LNCAP (cell line): ENCODE measurements around the gene SLC4A11.

Experiments
- TF ChIP-seq, protein P1 (sequence below): fragments of 450-650 bp; IDR thresholded peaks from 2 replicates; pipeline ENCODE4 v1.5.1; 2017; ENCODE audit warnings: mild to moderate bottlenecking

SLC4A11 gene

DNA sequence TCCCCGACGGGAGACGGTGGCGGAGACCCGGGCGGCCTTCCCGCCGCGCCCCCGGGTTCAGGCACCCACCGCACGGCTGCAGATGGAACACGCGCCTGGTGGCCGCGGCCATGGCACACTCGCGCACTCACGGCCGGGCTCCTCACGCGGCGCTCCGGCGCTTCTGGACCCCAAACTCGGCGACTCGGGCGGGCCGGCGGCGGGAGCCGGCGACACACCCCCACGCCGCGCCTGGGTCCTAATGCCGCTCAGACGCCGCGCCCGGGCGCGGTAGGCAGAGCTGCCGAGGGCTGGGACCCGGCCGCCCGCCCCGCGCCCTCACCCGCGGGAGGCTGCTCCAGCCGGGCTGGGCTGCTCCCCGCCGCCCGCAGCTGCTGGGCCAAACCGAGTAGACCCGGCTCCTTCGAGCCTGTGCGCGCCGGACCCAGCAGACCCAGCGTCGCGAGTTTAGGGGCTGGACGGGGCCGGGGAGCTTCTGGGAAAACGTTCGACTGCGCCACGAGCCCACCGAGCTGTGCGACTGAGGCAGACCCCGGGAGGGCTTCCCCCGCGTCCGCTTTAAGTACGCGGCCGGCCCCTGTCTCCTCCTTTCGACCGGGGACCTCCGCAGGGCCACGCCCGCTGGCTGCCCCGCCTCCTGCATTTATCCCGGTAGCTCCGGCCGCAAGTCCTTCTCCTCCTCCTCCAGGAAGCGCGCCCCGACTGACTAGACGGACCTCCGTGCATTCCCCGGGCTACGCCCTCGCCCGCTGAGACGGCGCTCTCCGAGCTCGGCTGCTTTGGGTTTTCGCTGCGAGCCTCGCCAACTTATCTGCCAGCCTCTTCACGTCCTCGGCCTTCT, at the start of gene SLC4A11:
Gene SLC4A11, minus strand, starts transcription at position 165 of the 841 bp plus-strand sequence. Its CDS starts 53 bp downstream, at position 112.
- TF ChIP-seq, protein P1, sequence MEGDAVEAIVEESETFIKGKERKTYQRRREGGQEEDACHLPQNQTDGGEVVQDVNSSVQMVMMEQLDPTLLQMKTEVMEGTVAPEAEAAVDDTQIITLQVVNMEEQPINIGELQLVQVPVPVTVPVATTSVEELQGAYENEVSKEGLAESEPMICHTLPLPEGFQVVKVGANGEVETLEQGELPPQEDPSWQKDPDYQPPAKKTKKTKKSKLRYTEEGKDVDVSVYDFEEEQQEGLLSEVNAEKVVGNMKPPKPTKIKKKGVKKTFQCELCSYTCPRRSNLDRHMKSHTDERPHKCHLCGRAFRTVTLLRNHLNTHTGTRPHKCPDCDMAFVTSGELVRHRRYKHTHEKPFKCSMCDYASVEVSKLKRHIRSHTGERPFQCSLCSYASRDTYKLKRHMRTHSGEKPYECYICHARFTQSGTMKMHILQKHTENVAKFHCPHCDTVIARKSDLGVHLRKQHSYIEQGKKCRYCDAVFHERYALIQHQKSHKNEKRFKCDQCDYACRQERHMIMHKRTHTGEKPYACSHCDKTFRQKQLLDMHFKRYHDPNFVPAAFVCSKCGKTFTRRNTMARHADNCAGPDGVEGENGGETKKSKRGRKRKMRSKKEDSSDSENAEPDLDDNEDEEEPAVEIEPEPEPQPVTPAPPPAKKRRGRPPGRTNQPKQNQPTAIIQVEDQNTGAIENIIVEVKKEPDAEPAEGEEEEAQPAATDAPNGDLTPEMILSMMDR: no peak

DNA sequence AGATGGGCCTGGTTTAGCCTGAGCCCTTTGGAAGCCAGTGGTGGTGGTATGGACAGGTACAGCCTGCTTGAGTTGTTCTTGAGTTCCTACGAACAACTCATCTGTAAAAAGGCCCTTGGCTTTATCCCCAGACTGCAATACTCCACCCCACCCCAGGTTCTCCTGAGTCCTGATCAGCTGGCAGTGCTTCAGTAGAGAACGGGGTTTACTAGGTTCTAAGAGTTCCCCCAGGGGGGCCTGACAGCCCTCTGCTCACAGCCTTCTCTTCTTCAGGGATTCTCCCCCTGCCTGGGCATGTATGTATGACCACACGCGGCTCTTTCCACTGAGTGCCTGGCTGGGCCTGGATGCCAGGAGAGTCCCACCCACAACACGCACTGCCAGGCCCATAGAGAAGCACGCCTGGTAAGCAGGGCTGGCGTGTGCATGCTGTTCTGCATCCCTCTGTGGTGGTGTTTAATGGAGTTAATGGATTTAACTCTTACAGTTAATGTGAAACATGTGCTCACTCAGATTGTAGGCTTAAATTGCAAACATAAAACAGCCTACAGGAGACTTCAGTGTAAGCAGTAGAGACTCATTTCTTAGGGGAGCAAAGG, 44.3 kb upstream of the SLC4A11 start:
- TF ChIP-seq, protein P1: no peak

DNA sequence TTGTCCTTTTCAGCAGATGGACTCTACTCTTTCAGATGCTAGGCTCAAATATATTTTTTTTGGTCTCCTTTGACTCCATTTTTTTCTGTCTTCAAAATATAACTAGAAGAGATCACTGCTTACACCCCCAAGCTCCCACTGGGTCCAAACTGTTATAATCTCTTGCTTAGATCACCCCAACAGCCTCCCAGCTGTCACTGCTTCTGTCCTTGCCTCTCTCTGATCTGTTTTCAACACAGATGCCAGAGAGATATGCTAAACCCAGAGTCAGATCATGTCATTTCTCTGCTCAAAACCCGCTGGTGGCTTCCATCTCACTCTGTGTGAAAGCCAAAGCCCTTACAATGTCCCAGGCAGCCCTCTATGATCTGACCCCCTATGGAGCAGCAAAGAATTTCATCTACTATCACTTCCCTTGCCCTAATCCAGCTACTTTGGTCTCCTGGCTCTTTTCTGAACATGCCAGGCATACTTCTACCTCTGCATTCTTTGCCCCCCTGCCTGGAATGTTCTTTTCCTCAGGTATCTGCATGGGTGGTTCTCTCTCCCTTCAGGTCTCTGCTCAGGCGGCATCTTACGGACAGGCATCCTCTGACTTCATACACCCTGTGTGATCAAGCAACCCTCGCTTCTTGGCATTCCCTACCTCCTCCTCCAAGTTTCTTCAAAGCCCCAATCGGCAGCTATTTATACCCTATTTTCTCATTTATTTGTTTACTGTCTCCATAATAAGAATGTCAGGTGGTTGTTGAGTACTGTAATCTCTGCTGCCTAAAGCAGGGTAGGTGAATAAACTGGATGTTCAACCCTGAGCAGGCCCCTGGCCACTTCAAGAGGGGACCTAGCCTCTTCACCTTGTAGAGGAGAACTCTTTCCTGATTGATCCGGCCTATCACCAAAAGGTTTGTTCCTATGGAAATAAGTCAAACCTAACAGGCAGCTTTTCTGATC, 43.6 kb upstream of the SLC4A11 start:
- TF ChIP-seq, protein P1: no peak

DNA sequence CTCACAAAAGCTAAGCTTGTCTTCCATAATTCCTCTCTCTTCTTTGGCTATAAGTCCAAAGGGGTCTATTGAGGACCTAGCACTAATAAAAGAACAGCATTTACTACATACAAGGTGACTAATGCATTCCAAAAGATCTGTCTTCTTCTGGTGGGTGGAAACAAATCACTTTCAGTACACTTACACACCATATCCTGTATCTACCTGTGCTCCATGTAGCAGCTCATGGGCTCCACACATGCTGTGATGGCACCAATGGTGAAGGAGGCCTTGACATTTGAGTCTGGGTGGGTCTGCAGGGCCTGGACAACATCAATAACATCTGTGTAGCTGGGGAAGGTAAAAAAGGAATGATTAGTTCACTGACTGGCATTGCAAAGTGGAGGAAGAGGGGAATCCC, 42.4 kb upstream of the SLC4A11 start:
- TF ChIP-seq, protein P1: no peak

DNA sequence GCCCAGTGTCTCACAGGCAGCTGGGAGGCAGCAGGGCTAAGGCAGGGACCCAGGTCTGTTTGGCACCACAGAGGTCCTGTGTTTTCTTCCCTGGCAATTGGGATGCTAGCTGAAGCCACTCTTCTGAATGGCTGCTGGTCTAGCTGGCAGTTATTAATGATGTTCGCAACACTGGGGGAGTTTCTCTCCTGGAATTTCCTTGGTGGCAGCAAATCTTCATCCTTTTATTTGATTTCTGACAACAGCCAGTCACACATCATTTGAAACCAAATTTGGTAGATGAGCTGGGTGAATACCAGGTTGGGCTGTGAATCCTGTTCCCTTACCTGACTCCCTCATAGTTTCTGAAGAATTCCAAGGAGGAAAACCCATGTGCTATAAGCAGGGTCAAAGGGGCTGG, 40.8 kb upstream of the SLC4A11 start:
- TF ChIP-seq, protein P1: no peak

DNA sequence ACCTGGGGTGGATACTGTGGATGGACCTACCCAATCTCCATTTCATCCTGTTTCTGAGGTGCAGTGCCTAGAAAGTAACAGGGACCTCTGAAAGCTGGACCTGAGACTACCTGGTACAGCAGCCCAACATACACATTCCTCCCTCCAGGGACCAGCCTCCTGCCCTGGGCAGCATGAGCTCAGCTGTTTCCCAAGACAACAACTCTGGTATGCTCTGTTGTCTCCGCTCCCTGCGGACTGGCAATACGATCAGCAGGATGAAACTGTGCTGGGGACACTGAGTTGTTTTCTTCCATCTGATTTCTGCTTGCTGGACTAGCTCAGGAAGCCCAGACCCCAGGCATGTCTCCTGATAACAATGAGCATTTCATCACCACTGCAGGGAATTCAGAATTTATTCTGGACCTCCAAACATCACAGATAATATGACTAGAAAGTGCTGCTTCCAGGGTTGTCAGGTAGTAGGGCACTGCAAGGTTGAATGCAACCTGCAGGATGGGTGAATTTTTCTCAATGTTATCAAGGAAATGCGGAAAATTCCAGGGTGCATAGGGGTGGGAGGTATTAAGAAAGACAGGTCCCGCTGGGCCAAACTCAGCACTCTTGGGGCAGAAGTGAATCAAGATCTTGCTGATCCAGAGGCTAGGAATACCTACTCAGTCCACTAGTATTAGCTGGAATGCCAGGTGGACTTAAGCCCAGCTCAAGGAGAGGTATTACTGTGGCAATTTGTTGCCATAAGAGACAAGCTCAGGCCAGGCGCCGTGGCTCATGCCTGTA, 38.9 kb upstream of the SLC4A11 start:
- TF ChIP-seq, protein P1: no peak

DNA sequence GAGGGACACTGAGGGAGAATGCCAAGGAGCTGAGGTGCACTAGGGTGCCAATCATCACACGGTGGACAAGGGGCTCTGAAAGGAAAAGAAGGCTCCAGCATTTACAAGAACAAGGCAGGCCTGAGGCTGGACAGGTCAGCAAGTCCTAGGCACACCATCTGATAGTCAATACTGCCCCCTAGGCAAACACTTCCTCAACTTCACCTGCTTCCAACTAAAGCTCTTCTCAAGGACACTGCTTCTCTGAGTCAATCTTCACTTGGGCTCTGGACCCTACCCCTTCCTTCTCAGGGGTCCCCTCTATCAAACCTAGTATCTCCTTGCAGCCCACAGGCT, 37.7 kb upstream of the SLC4A11 start:
- TF ChIP-seq, protein P1: no peak; the same call in 1 of the 2 replicates
